ENCODE results near the gene GASK1A. TPM values are rescaled to one million over a fixed set of nuclear protein-coding genes. Genes with fewer than 3 reads are reported as not detected.

Gene GASK1A
- not detected in 5 replicates for total RNA-seq (2022; extraction: Qiagen RNA extraction; ENCODE audit: low read depth)

DNA sequence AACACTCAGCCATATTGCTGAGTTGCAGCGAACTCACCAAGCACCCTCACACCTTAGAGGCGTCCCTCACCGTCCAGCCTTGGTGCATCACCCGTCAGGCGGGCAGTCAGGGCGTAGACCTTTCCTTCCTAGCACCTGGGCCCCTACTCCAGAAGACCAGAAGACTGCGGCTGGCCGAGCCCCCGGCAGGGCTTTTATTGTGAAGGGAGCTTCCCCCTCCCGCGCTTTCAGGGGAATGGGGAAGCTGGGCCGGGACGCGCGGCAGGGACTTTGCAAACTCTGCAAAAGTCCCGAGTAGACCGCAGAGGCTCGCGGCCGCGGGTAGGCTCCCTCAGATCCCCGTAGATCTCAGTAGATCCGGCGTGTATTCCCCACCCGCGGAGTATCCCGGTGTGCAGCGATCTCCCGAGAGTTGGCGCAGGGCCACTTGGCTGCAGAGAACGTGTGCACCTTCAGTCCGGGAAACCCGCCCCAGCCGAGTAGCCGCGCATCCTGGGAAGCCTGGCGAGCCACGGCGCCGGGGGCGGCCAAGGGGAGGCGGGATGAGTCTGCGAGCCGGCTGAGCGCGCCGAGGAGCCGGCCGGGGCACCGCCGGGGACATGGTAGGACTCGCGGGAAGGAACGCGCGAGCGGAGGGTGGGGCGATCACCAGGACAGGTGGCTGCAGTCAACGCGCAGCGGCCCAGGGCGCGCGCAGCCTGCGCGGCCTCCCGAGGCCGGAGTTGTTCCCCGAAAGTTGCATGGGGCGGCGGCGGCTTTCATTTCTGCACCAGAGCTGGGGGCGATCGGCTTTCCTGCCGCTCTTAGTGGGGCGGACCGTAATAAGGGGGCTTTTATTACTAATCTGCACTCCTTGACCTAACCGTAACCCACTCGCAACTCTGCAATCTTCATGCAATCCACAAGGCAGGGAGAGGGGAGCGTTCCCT lies at the start of gene GASK1A:
Gene GASK1A, plus strand, starts transcription at position 268 of the 929 bp plus-strand sequence. Its CDS starts 332 bp downstream, at position 600.

GRCh38 chr3:43105596-43106292 lies 126.6 kb downstream of the GASK1A start, which contains the start of gene POMGNT2:
Gene POMGNT2 (minus strand): TSS chr3:43106079. CDS start chr3:43081431, 24,648 bp downstream.

Other genes with a start within 250 kb of the GASK1A start
- 0.33 to 0.60 TPM (median 0.36 TPM) in 5 replicates for gene CCDC13, start 206.1 kb upstream of the GASK1A start, total RNA-seq (2022; extraction: Qiagen RNA extraction; ENCODE audit: low read depth)
- gene HIGD1A, start 174.8 kb upstream of the GASK1A start, total RNA-seq (2022; extraction: Qiagen RNA extraction; ENCODE audit: low read depth): 48.4 to 125 TPM (median 69.4 TPM) in 5 replicates
- 0.18 to 0.23 TPM in 2 of 5 replicates, not detected in the others for gene ACKR2, start 169.9 kb upstream of the GASK1A start, total RNA-seq (2022; extraction: Qiagen RNA extraction; ENCODE audit: low read depth)
- not detected in 5 replicates for gene CYP8B1, start 103.4 kb upstream of the GASK1A start, total RNA-seq (2022; extraction: Qiagen RNA extraction; ENCODE audit: low read depth)
- gene ZNF662, start 73.2 kb upstream of the GASK1A start, total RNA-seq (2022; extraction: Qiagen RNA extraction; ENCODE audit: low read depth): not detected in 5 replicates
- 4.4 to 9.5 TPM (median 7.9 TPM) in 5 replicates for gene POMGNT2, start 126.8 kb downstream of the GASK1A start, total RNA-seq (2022; extraction: Qiagen RNA extraction; ENCODE audit: low read depth)

All from A549 treated with ZK216348 at 1 μM for 4 hours (cell line).